A549 (cell line): Measurements from ENCODE around the gene GLIS1.

Source experiments
- ESRRA ChIP-seq: fragments of 150-350 bp; IDR thresholded peaks from 2 replicates; pipeline ENCODE4 v1.6.1; 2014; ENCODE audit warnings: mild to moderate bottlenecking, low read length, borderline replicate concordance
- MAZ ChIP-seq: fragments of 150-350 bp; IDR thresholded peaks from 2 replicates; pipeline ENCODE4 v1.6.1; 2014; ENCODE audit warnings: antibody characterized with exemption, low read depth, low read length, borderline replicate concordance
- SMC3 ChIP-seq: fragments of >200 bp; sonication (Bioruptor Twin); formaldehyde crosslinking; IDR thresholded peaks from 3 replicates; pipeline ENCODE4 v1.6.1; 2018; ENCODE audit warnings: inconsistent platforms
- TF ChIP-seq, protein P1 (sequence below): fragments of >200 bp; sonication (Bioruptor Twin); formaldehyde crosslinking; IDR thresholded peaks from 3 replicates; pipeline ENCODE4 v1.5.1; 2016
- TF ChIP-seq, protein P2 (sequence below): IDR thresholded peaks from 2 replicates; pipeline ENCODE4 v1.6.1; 2012

DNA sequence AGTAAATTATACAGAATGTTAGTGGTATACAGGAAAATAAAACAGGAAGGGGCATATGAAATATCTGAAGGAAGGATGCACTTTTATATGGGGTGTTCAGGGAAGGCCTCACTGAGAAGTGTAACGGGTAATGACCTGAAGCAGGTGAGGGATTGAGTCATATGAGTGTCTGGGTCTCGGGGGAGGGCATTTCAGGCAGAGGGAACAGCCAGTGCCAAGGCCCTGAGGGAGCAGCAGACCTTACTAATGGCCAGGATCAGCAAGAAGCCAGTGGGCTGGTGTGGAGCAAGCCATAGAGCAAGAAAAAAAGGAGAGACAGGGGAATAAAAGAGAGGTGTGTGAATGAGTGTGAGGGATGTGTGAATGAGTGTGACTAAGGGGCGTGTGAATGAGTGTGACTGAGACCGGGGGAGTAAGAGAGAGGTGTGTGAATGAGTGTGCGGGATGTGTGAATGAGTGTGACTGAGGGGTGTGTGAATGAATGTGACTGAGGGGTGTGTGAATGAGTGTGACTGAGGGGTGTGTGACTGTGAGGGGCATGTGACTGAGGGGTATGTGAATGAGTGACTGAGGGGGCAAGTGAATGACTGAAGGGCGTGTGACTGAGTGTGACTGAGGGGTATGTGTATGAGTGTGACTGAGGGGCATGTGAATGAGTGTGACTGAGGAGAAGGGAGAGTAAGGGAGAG lies 107.2 kb downstream of the GLIS1 start:
- TF ChIP-seq, protein P1, sequence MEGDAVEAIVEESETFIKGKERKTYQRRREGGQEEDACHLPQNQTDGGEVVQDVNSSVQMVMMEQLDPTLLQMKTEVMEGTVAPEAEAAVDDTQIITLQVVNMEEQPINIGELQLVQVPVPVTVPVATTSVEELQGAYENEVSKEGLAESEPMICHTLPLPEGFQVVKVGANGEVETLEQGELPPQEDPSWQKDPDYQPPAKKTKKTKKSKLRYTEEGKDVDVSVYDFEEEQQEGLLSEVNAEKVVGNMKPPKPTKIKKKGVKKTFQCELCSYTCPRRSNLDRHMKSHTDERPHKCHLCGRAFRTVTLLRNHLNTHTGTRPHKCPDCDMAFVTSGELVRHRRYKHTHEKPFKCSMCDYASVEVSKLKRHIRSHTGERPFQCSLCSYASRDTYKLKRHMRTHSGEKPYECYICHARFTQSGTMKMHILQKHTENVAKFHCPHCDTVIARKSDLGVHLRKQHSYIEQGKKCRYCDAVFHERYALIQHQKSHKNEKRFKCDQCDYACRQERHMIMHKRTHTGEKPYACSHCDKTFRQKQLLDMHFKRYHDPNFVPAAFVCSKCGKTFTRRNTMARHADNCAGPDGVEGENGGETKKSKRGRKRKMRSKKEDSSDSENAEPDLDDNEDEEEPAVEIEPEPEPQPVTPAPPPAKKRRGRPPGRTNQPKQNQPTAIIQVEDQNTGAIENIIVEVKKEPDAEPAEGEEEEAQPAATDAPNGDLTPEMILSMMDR, result no peak
- TF ChIP-seq, protein P2, sequence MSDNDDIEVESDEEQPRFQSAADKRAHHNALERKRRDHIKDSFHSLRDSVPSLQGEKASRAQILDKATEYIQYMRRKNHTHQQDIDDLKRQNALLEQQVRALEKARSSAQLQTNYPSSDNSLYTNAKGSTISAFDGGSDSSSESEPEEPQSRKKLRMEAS, result no peak
- no peak for TF ChIP-seq ESRRA
- no peak for TF ChIP-seq SMC3
- TF ChIP-seq MAZ, result no peak
